CD4-positive, alpha-beta memory T cell (primary cell): Measurements from ENCODE around the gene MSX1. TPM values are rescaled to one million over a fixed set of nuclear protein-coding genes. Genes with fewer than 3 reads are reported as not detected.

Experiments
- CTCF ChIA-PET: fragments of 350-600 bp; sonication (Branson Sonifier 250); formaldehyde crosslinking; loops from one replicate; lab custom pipeline; 2021; ENCODE audit warnings: inconsistent platforms; ENCODE audit not compliant: partially characterized antibody; lab: Charles Lee
- POLR2A ChIA-PET: fragments of 350-600 bp; sonication (Branson Sonifier 250); formaldehyde crosslinking; loops from one replicate; lab custom pipeline; 2021; ENCODE audit not compliant: partially characterized antibody; lab: Charles Lee
- DNase-seq, 5 donors: peaks; one replicate each; pipeline versions ENCODE4 v3.0.0 to v3.0.0-alpha.2; 2020 to 2022; ENCODE audit warnings: mixed read lengths in 1 of 5
- H3K27ac ChIP-seq: one replicate; pipeline ENCODE4 v1.7.0; 2013; ENCODE audit warnings: low read depth, low read length
- H3K27me3 ChIP-seq: 2 replicates; pipeline ENCODE4 v1.7.0; 2013; ENCODE audit warnings: mild to moderate bottlenecking, low read length, moderate library complexity; ENCODE audit not compliant: insufficient read depth
- H3K36me3 ChIP-seq: 2 replicates; pipeline ENCODE4 v1.7.0; 2013; ENCODE audit warnings: mild to moderate bottlenecking, low read length, moderate library complexity; ENCODE audit not compliant: insufficient read depth
- H3K4me1 ChIP-seq: 2 replicates; pipeline ENCODE4 v1.7.0; 2013; ENCODE audit warnings: mild to moderate bottlenecking, low read length, moderate library complexity; ENCODE audit not compliant: insufficient read depth
- H3K4me3 ChIP-seq, 2 donors: one replicate each; pipeline ENCODE4 v1.7.0; 2013; ENCODE audit warnings: low read length in 2 of 2, mild to moderate bottlenecking in 1 of 2
- H3K9me3 ChIP-seq, 2 donors: one replicate each; pipeline ENCODE4 v1.7.0; 2013; ENCODE audit warnings: low read length in 2 of 2, control low read depth in 1 of 2; ENCODE audit not compliant: control insufficient read depth in 1 of 2
- H3K27ac Mint-ChIP-seq, 7 donors: one replicate each; pipeline ENCODE4 v1.8.0; 2020 to 2021; ENCODE audit warnings: mixed read lengths in 7 of 7, mild to moderate bottlenecking in 6 of 7, inconsistent platforms in 3 of 7, moderate library complexity in 3 of 7
- H3K27me3 Mint-ChIP-seq, 2 donors: one replicate each; pipeline ENCODE4 v1.8.0; 2020 to 2021; ENCODE audit warnings: mixed read lengths in 2 of 2
- H3K36me3 Mint-ChIP-seq, 2 donors: one replicate each; pipeline ENCODE4 v1.8.0; 2020 to 2021; ENCODE audit warnings: mixed read lengths in 2 of 2, inconsistent platforms in 1 of 2, mild to moderate bottlenecking in 1 of 2
- H3K4me1 Mint-ChIP-seq, 4 donors: one replicate each; pipeline ENCODE4 v1.8.0; 2020 to 2021; ENCODE audit warnings: mixed read lengths in 4 of 4, mild to moderate bottlenecking in 1 of 4
- H3K4me3 Mint-ChIP-seq, 8 donors: one replicate each; pipeline ENCODE4 v1.8.0; 2020 to 2021; ENCODE audit warnings: mixed read lengths in 8 of 8, mild to moderate bottlenecking in 7 of 8, moderate library complexity in 6 of 8, inconsistent platforms in 3 of 8
- H3K9me3 Mint-ChIP-seq, 8 donors: one replicate each; pipeline ENCODE4 v1.8.0; 2020 to 2021; ENCODE audit warnings: mixed read lengths in 8 of 8, mild to moderate bottlenecking in 5 of 8, inconsistent platforms in 3 of 8, moderate library complexity in 1 of 8
- intact Hi-C: fragments of 100-400 bp; cut with micrococcal nuclease; formaldehyde crosslinking; loops from one replicate; pipeline ENCODE4 v1.15.1; 2023
- polyA plus RNA-seq, 2 donors: library from polyadenylated mRNA; unstranded; fragments of 300-500 nt; fragmentation: Illumina TruSeq; gene quantifications; one replicate each; pipeline ENCODE4 v1.2.3, GENCODE V29; 2021
- total RNA-seq, 2 experiments: library from RNA; stranded (reverse); gene quantifications; one replicate each; pipeline ENCODE4 v1.2.3, GENCODE V29; 2021

MSX1 gene
- total and polyA plus RNA-seq, 4 experiments from 2014 or later, result not detected

GRCh38 chr4:4841156-4841555, 18.3 kb upstream of the MSX1 start:
- Histone ChIP-seq H3K27ac (no peak overlapping the region), H3K9me3 (no peaks in the 10 kb centered on the region), H3K36me3 (no peaks in the 10 kb centered on the region), H3K4me3 (no peak overlapping the region), H3K27me3 (no peaks in the 10 kb centered on the region), H3K4me1 (no peaks in the 10 kb centered on the region)
- CTCF ChIA-PET, result no interaction called here
- peaks cover 0 to 5% (median under 1%) of the 10 kb centered on the region in 8 donors for H3K9me3 Mint-ChIP-seq
- peaks cover 2 to 10% of the 10 kb centered on the region in 2 donors for H3K27me3 Mint-ChIP-seq
- H3K36me3 Mint-ChIP-seq, result no peaks in the 10 kb centered on the region
- H3K4me3 Mint-ChIP-seq, result no peak overlapping the region
- intact Hi-C loops, result no loop called here
- no peak for DNase-seq
- H3K4me1 Mint-ChIP-seq, result peaks cover 0 to 11% (median 3%) of the 10 kb centered on the region in 4 donors
- POLR2A ChIA-PET, result no interaction called here
- peak overlapping the region in 1 of 7 donors; percentile 54 for H3K27ac Mint-ChIP-seq

DNA sequence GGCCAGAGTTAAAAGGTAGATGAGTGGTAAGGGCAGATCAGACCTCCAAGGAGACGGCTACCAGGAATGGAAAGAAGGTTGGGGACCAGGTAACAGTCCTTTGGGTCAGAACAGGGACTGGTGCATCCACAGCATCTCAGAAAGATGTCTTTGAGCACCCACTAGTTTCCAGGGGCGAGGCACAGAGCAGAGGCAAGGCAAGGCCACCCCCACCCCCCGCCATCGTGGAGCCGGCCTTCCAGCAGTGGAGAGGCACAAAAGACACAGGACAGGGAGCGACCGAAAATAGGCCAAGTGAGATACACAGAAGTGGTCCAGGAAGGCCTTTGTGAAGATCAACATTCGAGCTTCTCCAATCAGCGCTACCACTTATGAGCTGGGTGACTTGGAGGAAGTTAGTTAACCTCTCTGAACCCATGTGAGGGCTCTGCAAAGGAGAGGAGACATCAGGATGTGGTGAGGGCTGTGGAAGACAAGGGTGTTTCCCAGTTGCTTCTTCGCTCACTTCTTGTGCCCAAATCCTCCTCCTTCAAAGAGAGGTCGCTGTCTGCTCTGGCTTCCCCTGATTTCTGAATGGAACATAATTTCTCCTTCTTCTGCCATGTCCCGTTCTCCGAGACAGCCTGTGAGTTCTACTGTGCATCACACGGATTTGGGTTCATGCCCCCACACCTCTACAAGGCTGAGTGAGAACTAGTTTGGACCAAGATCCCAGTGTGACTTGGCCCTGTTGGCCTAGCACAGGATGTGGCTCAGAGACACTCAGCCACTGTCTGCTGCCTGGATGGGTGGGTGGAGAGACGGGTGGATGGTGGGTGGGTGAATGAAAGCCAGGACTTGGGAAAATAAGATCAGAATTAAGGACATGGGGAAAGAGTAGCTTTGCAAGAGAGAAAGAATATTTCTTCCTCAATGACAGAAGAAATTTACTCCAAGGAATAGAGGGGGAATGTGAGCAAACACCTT, 16.7 kb upstream of the MSX1 start:
- CTCF ChIA-PET, result no interaction called here
- H3K4me1 Mint-ChIP-seq, result peaks cover 0 to 11% (median 3%) of the 10 kb centered on the region in 4 donors
- H3K27me3 Mint-ChIP-seq, result peaks cover 2 to 10% of the 10 kb centered on the region in 2 donors
- no peaks in the 10 kb centered on the region for H3K9me3 ChIP-seq
- no peak overlapping the region for H3K27ac ChIP-seq
- no peak overlapping the region for H3K4me3 ChIP-seq
- no peak for DNase-seq
- peak overlapping the region in 2 of 8 donors; percentile 6 to 24 for H3K4me3 Mint-ChIP-seq
- H3K36me3 ChIP-seq, result no peaks in the 10 kb centered on the region
- H3K36me3 Mint-ChIP-seq, result no peaks in the 10 kb centered on the region
- POLR2A ChIA-PET, result no interaction called here
- peak overlapping the region in 1 of 7 donors; percentile 29 for H3K27ac Mint-ChIP-seq
- intact Hi-C loops, result no loop called here
- H3K27me3 ChIP-seq, result no peaks in the 10 kb centered on the region
- H3K9me3 Mint-ChIP-seq, result peaks cover 0 to 2% (median 0%) of the 10 kb centered on the region in 8 donors
- H3K4me1 ChIP-seq, result no peaks in the 10 kb centered on the region

- no peak overlapping the region for H3K4me3 Mint-ChIP-seq
- H3K9me3 ChIP-seq, result no peaks in the 10 kb centered on the region
- no peaks in the 10 kb centered on the region for H3K36me3 ChIP-seq
- no peak overlapping the region for H3K4me3 ChIP-seq
- peaks cover 0 to 2% (median 0%) of the 10 kb centered on the region in 8 donors for H3K9me3 Mint-ChIP-seq
- intact Hi-C loops, result no loop called here
- H3K27me3 Mint-ChIP-seq, result peaks cover 6 to 15% of the 10 kb centered on the region in 2 donors
- no peaks in the 10 kb centered on the region for H3K27me3 ChIP-seq
- peak in 1 of 5 donors; percentile 40 for DNase-seq
- no peaks in the 10 kb centered on the region for H3K4me1 ChIP-seq
- CTCF ChIA-PET, result no interaction called here
- H3K4me1 Mint-ChIP-seq, result peaks cover 0 to 11% (median 3%) of the 10 kb centered on the region in 4 donors
- POLR2A ChIA-PET, result no interaction called here
- no peaks in the 10 kb centered on the region for H3K36me3 Mint-ChIP-seq
- no peak overlapping the region for H3K27ac Mint-ChIP-seq
- no peak overlapping the region for H3K27ac ChIP-seq
Measured at GRCh38 chr4:4843635-4844291, 15.7 kb upstream of the MSX1 start.

DNA sequence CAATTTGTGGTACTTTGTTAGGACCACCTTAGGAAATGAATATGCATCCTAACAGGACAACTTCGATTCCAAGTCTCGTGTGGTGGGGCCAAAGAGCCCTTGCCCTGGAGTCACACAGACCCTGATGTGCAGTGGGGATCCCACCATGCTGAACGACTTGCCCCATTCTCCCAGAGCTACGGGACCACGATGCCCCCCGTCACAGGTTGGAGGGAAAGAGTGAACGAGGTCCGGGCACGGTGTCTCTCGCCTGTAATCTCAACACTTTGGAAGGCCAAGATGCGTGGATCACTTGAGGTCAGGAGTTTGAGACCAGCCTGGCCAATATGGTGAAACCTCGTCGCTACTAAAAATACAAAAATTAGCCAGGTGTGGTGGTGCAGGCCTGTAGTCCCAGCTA, 14.4 kb upstream of the MSX1 start:
- Mint-ChIP-seq H3K27me3 (peaks cover 7 to 15% of the 10 kb centered on the region in 2 donors), H3K9me3 (peaks cover 0 to 2% (median 0%) of the 10 kb centered on the region in 8 donors), H3K4me3 (no peak overlapping the region), H3K4me1 (peaks cover 0 to 11% (median 3%) of the 10 kb centered on the region in 4 donors), H3K27ac (no peak overlapping the region), H3K36me3 (no peaks in the 10 kb centered on the region)
- no peak overlapping the region for H3K4me3 ChIP-seq
- H3K9me3 ChIP-seq, result no peaks in the 10 kb centered on the region
- no peak for DNase-seq
- no peak overlapping the region for H3K27ac ChIP-seq
- CTCF ChIA-PET, result no interaction called here
- H3K4me1 ChIP-seq, result no peaks in the 10 kb centered on the region
- intact Hi-C loops, result no loop called here
- POLR2A ChIA-PET, result no interaction called here
- no peaks in the 10 kb centered on the region for H3K27me3 ChIP-seq
- H3K36me3 ChIP-seq, result no peaks in the 10 kb centered on the region

- POLR2A ChIA-PET, result no interaction called here
- H3K4me1 Mint-ChIP-seq, result peaks cover 0 to 11% (median 3%) of the 10 kb centered on the region in 4 donors
- H3K9me3 Mint-ChIP-seq, result peaks cover 0 to 2% (median 0%) of the 10 kb centered on the region in 8 donors
- H3K4me3 ChIP-seq, result no peak overlapping the region
- no peak overlapping the region for H3K27ac Mint-ChIP-seq
- CTCF ChIA-PET, result no interaction called here
- DNase-seq, result no peak
- H3K4me1 ChIP-seq, result no peaks in the 10 kb centered on the region
- H3K9me3 ChIP-seq, result no peaks in the 10 kb centered on the region
- no peak overlapping the region for H3K27ac ChIP-seq
- H3K36me3 ChIP-seq, result no peaks in the 10 kb centered on the region
- H3K27me3 ChIP-seq, result no peaks in the 10 kb centered on the region
- no peak overlapping the region for H3K4me3 Mint-ChIP-seq
- H3K36me3 Mint-ChIP-seq, result no peaks in the 10 kb centered on the region
- intact Hi-C loops, result no loop called here
- peaks cover 16 to 18% of the 10 kb centered on the region in 2 donors for H3K27me3 Mint-ChIP-seq
Measured at GRCh38 chr4:4847011-4847410, 12.5 kb upstream of the MSX1 start.

DNA sequence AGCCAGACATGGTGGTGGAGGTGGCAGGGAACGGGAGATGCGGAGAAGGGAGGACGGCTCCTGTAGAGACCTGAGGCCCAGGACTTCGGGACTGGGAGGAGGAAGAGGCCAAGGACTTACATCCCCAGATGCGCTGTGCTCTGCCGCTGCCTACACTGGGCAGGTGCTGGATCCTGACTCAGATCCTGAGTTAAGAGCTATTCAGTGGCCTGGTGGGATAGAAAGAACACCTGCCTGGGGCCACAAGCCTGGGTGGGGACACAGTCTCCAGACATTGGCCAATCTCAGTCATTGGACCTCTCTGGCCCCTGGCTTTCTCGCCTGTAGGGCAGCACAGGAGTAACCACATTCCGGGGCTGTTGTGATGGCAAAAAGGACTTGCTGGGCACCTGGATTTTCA, 10.9 kb upstream of the MSX1 start:
- ChIA-PET CTCF (no interaction called here), POLR2A (no interaction called here)
- Histone ChIP-seq H3K4me3 (no peak overlapping the region), H3K36me3 (no peaks in the 10 kb centered on the region), H3K9me3 (no peaks in the 10 kb centered on the region), H3K27ac (no peak overlapping the region), H3K4me1 (peaks cover 14% of the 10 kb centered on the region), H3K27me3 (peaks cover 5% of the 10 kb centered on the region)
- H3K27ac Mint-ChIP-seq, result no peak overlapping the region
- peaks cover 24 to 27% of the 10 kb centered on the region in 2 donors for H3K27me3 Mint-ChIP-seq
- no peak for DNase-seq
- peaks cover 0 to 3% of the 10 kb centered on the region in 2 donors for H3K36me3 Mint-ChIP-seq
- no peak overlapping the region for H3K4me3 Mint-ChIP-seq
- intact Hi-C loops, result no loop called here
- peaks cover 0 to 2% (median 0%) of the 10 kb centered on the region in 8 donors for H3K9me3 Mint-ChIP-seq
- peaks cover 4 to 15% (median 11%) of the 10 kb centered on the region in 4 donors for H3K4me1 Mint-ChIP-seq

DNA sequence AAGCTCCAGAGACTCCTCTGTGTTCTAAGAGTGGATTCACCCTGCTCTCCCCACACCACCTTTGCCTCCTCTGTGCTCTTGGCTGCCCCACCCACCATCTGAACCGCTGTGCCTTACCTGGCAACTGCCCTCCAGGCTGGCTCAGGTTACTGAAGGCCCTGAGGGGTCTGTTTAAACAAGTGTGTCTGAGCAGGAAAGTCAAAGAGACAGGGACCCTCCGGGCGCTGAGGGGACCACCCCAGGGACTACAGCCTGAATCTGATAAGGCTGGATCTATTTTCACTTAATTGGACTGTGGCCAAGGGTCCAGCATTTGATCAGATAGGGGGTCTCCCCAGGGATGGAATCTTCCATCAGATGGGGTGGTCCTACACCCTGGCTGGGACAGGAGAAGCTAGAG, 10.4 kb upstream of the MSX1 start:
- H3K4me1 Mint-ChIP-seq, result peaks cover 5 to 17% (median 13%) of the 10 kb centered on the region in 4 donors
- Histone ChIP-seq H3K4me3 (no peak overlapping the region), H3K27ac (no peak overlapping the region), H3K27me3 (peaks cover 5% of the 10 kb centered on the region), H3K4me1 (peaks cover 18% of the 10 kb centered on the region), H3K9me3 (no peaks in the 10 kb centered on the region), H3K36me3 (no peaks in the 10 kb centered on the region)
- peaks cover 27 to 29% of the 10 kb centered on the region in 2 donors for H3K27me3 Mint-ChIP-seq
- ChIA-PET CTCF (no interaction called here), POLR2A (no interaction called here)
- H3K9me3 Mint-ChIP-seq, result peaks cover 0 to 2% (median 0%) of the 10 kb centered on the region in 8 donors
- intact Hi-C loops, result no loop called here
- H3K27ac Mint-ChIP-seq, result no peak overlapping the region
- DNase-seq, result no peak
- peaks cover 0 to 3% of the 10 kb centered on the region in 2 donors for H3K36me3 Mint-ChIP-seq
- no peak overlapping the region for H3K4me3 Mint-ChIP-seq
